HEK293 (cell line): Measurements from ENCODE around the gene CCDC142.

ENCODE experiments used
- BCL11B ChIP-seq: fragments of 450-650 bp; formaldehyde crosslinking; IDR thresholded peaks from 2 replicates; pipeline ENCODE4 v1.5.1; 2016; ENCODE audit warnings: low read depth, missing biosample characterization, missing genetic modification characterization
- FEZF1 ChIP-seq: fragments of 450-650 bp; formaldehyde crosslinking; IDR thresholded peaks from 2 replicates; pipeline ENCODE4 v1.5.1; 2016; ENCODE audit warnings: missing biosample characterization, missing genetic modification characterization
- IKZF3 ChIP-seq: fragments of 450-650 bp; IDR thresholded peaks from 2 replicates; pipeline ENCODE4 v1.5.0; 2018; ENCODE audit warnings: missing biosample characterization, mild to moderate bottlenecking, missing genetic modification characterization, moderate library complexity
- KLF1 ChIP-seq: fragments of 450-650 bp; formaldehyde crosslinking; IDR thresholded peaks from 2 replicates; pipeline ENCODE4 v1.5.1; 2016; ENCODE audit warnings: missing biosample characterization, missing genetic modification characterization
- KLF16 ChIP-seq: fragments of 450-650 bp; formaldehyde crosslinking; IDR thresholded peaks from 2 replicates; pipeline ENCODE4 v1.5.1; 2017; ENCODE audit warnings: missing biosample characterization, missing genetic modification characterization
- SALL2 ChIP-seq: fragments of 450-650 bp; formaldehyde crosslinking; IDR thresholded peaks from 2 replicates; pipeline ENCODE4 v1.5.0; 2017; ENCODE audit warnings: missing biosample characterization, mild to moderate bottlenecking, missing genetic modification characterization, borderline replicate concordance
- SP3 ChIP-seq: fragments of 450-650 bp; formaldehyde crosslinking; IDR thresholded peaks from 2 replicates; pipeline ENCODE4 v1.5.1; 2016; ENCODE audit warnings: missing biosample characterization, missing genetic modification characterization
- YY2 ChIP-seq: fragments of 450-650 bp; formaldehyde crosslinking; IDR thresholded peaks from 2 replicates; pipeline ENCODE4 v1.5.1; 2016; ENCODE audit warnings: missing biosample characterization, missing genetic modification characterization
- ZBTB20 ChIP-seq: fragments of 450-650 bp; formaldehyde crosslinking; IDR thresholded peaks from 2 replicates; pipeline ENCODE4 v1.5.1; 2016; ENCODE audit warnings: missing biosample characterization, missing genetic modification characterization
- ZFHX2 ChIP-seq: fragments of 450-650 bp; formaldehyde crosslinking; conservative IDR thresholded peaks from 2 replicates; pipeline ENCODE4 v1.5.1; 2016; ENCODE audit warnings: missing biosample characterization, missing genetic modification characterization
- ZFP41 ChIP-seq: fragments of 450-650 bp; formaldehyde crosslinking; IDR thresholded peaks from 2 replicates; pipeline ENCODE4 v1.5.1; 2016; ENCODE audit warnings: missing biosample characterization, missing genetic modification characterization, borderline replicate concordance
- ZFP69B ChIP-seq: fragments of 450-650 bp; formaldehyde crosslinking; IDR thresholded peaks from 2 replicates; pipeline ENCODE4 v1.5.1; 2016; ENCODE audit warnings: missing biosample characterization, missing genetic modification characterization
- ZNF112 ChIP-seq: fragments of 450-650 bp; formaldehyde crosslinking; IDR thresholded peaks from 2 replicates; pipeline ENCODE4 v1.5.0; 2017; ENCODE audit warnings: missing biosample characterization, missing genetic modification characterization
- ZNF146 ChIP-seq: fragments of 450-650 bp; formaldehyde crosslinking; IDR thresholded peaks from 2 replicates; pipeline ENCODE4 v1.5.1; 2016; ENCODE audit warnings: missing biosample characterization, missing genetic modification characterization
- ZNF16 ChIP-seq: fragments of 450-650 bp; formaldehyde crosslinking; IDR thresholded peaks from 2 replicates; pipeline ENCODE4 v1.5.1; 2016; ENCODE audit warnings: low read depth, missing biosample characterization, missing genetic modification characterization
- ZNF2 ChIP-seq: fragments of 450-650 bp; formaldehyde crosslinking; IDR thresholded peaks from 2 replicates; pipeline ENCODE4 v1.5.1; 2016; ENCODE audit warnings: missing biosample characterization, missing genetic modification characterization
- ZNF223 ChIP-seq: fragments of 450-650 bp; formaldehyde crosslinking; IDR thresholded peaks from 2 replicates; pipeline ENCODE4 v1.5.1; 2016; ENCODE audit warnings: missing biosample characterization, missing genetic modification characterization
- ZNF324 ChIP-seq: fragments of 450-650 bp; formaldehyde crosslinking; IDR thresholded peaks from 2 replicates; pipeline ENCODE4 v1.5.1; 2016; ENCODE audit warnings: missing biosample characterization, missing genetic modification characterization
- ZNF335 ChIP-seq: fragments of 450-650 bp; formaldehyde crosslinking; conservative IDR thresholded peaks from 2 replicates; pipeline ENCODE4 v1.5.1; 2016; ENCODE audit warnings: missing biosample characterization, missing genetic modification characterization
- ZNF366 ChIP-seq: fragments of 450-650 bp; formaldehyde crosslinking; conservative IDR thresholded peaks from 2 replicates; pipeline ENCODE4 v1.5.1; 2016; ENCODE audit warnings: missing biosample characterization, missing genetic modification characterization
- ZNF433 ChIP-seq: fragments of 450-650 bp; formaldehyde crosslinking; IDR thresholded peaks from 2 replicates; pipeline ENCODE4 v1.5.1; 2016; ENCODE audit warnings: missing biosample characterization, missing genetic modification characterization, low read depth
- ZNF501 ChIP-seq: fragments of 450-650 bp; formaldehyde crosslinking; IDR thresholded peaks from 2 replicates; pipeline ENCODE4 v1.5.1; 2016; ENCODE audit warnings: missing biosample characterization, missing genetic modification characterization
- ZNF561 ChIP-seq: fragments of 450-650 bp; IDR thresholded peaks from 2 replicates; pipeline ENCODE4 v1.5.1; 2018; ENCODE audit warnings: missing biosample characterization, missing genetic modification characterization, borderline replicate concordance
- ZNF596 ChIP-seq: fragments of 450-650 bp; IDR thresholded peaks from 2 replicates; pipeline ENCODE4 v1.5.0; 2018; ENCODE audit warnings: missing biosample characterization, mild to moderate bottlenecking, missing genetic modification characterization, moderate library complexity
- ZNF600 ChIP-seq: fragments of 450-650 bp; formaldehyde crosslinking; IDR thresholded peaks from 2 replicates; pipeline ENCODE4 v1.5.1; 2016; ENCODE audit warnings: missing biosample characterization, missing genetic modification characterization
- ZNF623 ChIP-seq: fragments of 450-650 bp; formaldehyde crosslinking; IDR thresholded peaks from 2 replicates; pipeline ENCODE4 v1.5.1; 2016; ENCODE audit warnings: missing biosample characterization, missing genetic modification characterization
- ZNF629 ChIP-seq: fragments of 450-650 bp; formaldehyde crosslinking; IDR thresholded peaks from 2 replicates; pipeline ENCODE4 v1.5.1; 2017; ENCODE audit warnings: missing biosample characterization, missing genetic modification characterization
- ZNF692 ChIP-seq: fragments of 450-650 bp; formaldehyde crosslinking; IDR thresholded peaks from 2 replicates; pipeline ENCODE4 v1.5.1; 2016; ENCODE audit warnings: missing biosample characterization, missing genetic modification characterization
- ZNF701 ChIP-seq: fragments of 450-650 bp; formaldehyde crosslinking; IDR thresholded peaks from 2 replicates; pipeline ENCODE4 v1.5.1; 2016; ENCODE audit warnings: missing biosample characterization, missing genetic modification characterization
- ZNF707 ChIP-seq: fragments of 450-650 bp; formaldehyde crosslinking; IDR thresholded peaks from 2 replicates; pipeline ENCODE4 v1.5.1; 2016; ENCODE audit warnings: missing biosample characterization, missing genetic modification characterization
- ZNF747 ChIP-seq: fragments of 450-650 bp; formaldehyde crosslinking; IDR thresholded peaks from 2 replicates; pipeline ENCODE4 v1.5.1; 2016; ENCODE audit warnings: missing biosample characterization, missing genetic modification characterization
- TF ChIP-seq, protein P1 (sequence below): fragments of 450-650 bp; formaldehyde crosslinking; IDR thresholded peaks from 2 replicates; pipeline ENCODE4 v1.5.1; 2017; ENCODE audit warnings: missing biosample characterization, missing genetic modification characterization
- TF ChIP-seq, protein P2 (sequence below): fragments of 450-650 bp; formaldehyde crosslinking; IDR thresholded peaks from 2 replicates; pipeline ENCODE4 v1.5.1; 2016; ENCODE audit warnings: missing biosample characterization, missing genetic modification characterization
- TF ChIP-seq, protein P3 (sequence below): fragments of 450-650 bp; formaldehyde crosslinking; IDR thresholded peaks from 2 replicates; pipeline ENCODE4 v1.5.1; 2016; ENCODE audit warnings: missing biosample characterization, missing genetic modification characterization

CCDC142 gene

DNA sequence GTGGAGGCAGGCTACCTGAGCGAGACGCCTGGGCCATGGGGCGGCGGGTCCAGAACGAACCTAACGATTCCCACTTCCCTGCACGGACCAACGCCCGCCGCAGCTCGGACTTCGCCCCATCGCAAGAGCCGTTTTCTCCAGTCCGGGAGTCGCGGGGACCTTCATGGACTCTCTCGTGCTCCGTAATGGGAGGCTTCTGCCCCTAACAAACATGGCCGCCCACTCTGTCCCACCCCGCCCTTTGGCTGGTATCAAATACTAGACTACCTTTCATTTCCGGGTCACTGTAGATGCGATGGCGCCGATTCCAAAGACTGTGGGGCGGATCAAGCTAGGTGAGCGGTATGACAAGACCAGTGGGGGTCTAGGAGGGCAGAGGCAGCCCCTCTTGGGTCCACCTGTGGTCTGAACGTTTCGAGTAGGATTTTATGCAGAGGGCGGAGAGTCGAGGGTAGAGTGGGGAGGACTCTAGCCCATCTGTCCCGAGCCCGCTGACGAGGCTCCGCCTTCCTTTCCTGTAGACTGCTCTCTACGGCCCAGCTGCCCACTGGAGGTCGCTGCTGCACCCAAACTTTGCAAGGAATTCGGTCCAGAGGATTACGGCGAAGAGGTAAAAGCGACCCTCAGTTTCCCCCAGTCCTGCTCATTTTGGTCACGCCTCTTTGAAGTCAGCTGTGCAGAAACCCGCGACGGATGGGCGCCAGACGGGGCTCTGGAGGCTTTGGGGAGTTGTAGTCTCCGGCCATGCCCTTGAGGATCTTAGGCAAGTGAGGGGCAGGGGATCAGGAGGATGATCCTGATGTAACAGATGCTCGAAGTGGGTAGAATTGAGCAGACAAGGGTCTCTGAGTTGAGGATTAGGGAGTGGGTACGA is at the start of gene CCDC142, which contains the start of gene TTC31 (continued):
- TF ChIP-seq ZNF223 (tag by site-specific recombination): no peak
- TF ChIP-seq ZNF629: peak; percentile 62; the same call in 1 of the 2 replicates
- TF ChIP-seq ZNF692 (tag by site-specific recombination): peak; percentile 40; the same call in 1 of the 2 replicates
- TF ChIP-seq FEZF1 (tag by site-specific recombination): no peak
- no peak for TF ChIP-seq ZNF16
- no peak for TF ChIP-seq ZNF596 (tag by site-specific recombination)
- no peak for TF ChIP-seq ZNF747 (tag by site-specific recombination)
- peak; percentile 9; the same call in 1 of the 2 replicates for TF ChIP-seq ZFP69B
- peak; percentile 67; the same call in 1 of the 2 replicates for TF ChIP-seq ZNF600 (tag by site-specific recombination)
- TF ChIP-seq ZFHX2: 0 out of 2 replicates have a peak, but pooled peaks have one; percentile 4
- peak; percentile 42 for TF ChIP-seq KLF1 (tag by site-specific recombination)
- peak; percentile 63 for TF ChIP-seq ZNF2 (tag by site-specific recombination)
- no peak for TF ChIP-seq ZNF701 (tag by site-specific recombination)
- 0 out of 2 replicates have a peak, but pooled peaks have one; percentile 35 for TF ChIP-seq IKZF3 (tag by site-specific recombination)
- TF ChIP-seq ZNF623 (tag by site-specific recombination): no peak
- TF ChIP-seq ZNF324 (tag by site-specific recombination): peak; percentile 22; the same call in 1 of the 2 replicates
- peak; percentile 82; the same call in 1 of the 2 replicates for TF ChIP-seq ZNF501 (tag by site-specific recombination)
- TF ChIP-seq, protein P1, sequence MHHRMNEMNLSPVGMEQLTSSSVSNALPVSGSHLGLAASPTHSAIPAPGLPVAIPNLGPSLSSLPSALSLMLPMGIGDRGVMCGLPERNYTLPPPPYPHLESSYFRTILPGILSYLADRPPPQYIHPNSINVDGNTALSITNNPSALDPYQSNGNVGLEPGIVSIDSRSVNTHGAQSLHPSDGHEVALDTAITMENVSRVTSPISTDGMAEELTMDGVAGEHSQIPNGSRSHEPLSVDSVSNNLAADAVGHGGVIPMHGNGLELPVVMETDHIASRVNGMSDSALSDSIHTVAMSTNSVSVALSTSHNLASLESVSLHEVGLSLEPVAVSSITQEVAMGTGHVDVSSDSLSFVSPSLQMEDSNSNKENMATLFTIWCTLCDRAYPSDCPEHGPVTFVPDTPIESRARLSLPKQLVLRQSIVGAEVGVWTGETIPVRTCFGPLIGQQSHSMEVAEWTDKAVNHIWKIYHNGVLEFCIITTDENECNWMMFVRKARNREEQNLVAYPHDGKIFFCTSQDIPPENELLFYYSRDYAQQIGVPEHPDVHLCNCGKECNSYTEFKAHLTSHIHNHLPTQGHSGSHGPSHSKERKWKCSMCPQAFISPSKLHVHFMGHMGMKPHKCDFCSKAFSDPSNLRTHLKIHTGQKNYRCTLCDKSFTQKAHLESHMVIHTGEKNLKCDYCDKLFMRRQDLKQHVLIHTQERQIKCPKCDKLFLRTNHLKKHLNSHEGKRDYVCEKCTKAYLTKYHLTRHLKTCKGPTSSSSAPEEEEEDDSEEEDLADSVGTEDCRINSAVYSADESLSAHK (tag by site-specific recombination): no peak
- TF ChIP-seq SALL2 (tag by site-specific recombination): no peak
- TF ChIP-seq, protein P2, sequence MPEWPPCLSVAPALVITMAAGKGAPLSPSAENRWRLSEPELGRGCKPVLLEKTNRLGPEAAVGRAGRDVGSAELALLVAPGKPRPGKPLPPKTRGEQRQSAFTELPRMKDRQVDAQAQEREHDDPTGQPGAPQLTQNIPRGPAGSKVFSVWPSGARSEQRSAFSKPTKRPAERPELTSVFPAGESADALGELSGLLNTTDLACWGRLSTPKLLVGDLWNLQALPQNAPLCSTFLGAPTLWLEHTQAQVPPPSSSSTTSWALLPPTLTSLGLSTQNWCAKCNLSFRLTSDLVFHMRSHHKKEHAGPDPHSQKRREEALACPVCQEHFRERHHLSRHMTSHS (tag by site-specific recombination): no peak
- no peak for TF ChIP-seq ZNF366 (tag by site-specific recombination)
- peak; percentile 64; the same call in 1 of the 2 replicates for TF ChIP-seq ZBTB20 (tag by site-specific recombination)
- 0 out of 2 replicates have a peak, but pooled peaks have one; percentile 28 for TF ChIP-seq KLF16 (tag by site-specific recombination)
- TF ChIP-seq ZNF146: no peak
- TF ChIP-seq ZNF335 (tag by site-specific recombination): peak; percentile 92
- TF ChIP-seq SP3 (tag by site-specific recombination): peak; percentile 95
- no peak for TF ChIP-seq ZNF707 (tag by site-specific recombination)
- TF ChIP-seq BCL11B: no peak
- TF ChIP-seq ZNF433 (tag by site-specific recombination): no peak
- no peak; the same call in none of the 2 replicates for TF ChIP-seq ZNF561 (tag by site-specific recombination)
- TF ChIP-seq, protein P3, sequence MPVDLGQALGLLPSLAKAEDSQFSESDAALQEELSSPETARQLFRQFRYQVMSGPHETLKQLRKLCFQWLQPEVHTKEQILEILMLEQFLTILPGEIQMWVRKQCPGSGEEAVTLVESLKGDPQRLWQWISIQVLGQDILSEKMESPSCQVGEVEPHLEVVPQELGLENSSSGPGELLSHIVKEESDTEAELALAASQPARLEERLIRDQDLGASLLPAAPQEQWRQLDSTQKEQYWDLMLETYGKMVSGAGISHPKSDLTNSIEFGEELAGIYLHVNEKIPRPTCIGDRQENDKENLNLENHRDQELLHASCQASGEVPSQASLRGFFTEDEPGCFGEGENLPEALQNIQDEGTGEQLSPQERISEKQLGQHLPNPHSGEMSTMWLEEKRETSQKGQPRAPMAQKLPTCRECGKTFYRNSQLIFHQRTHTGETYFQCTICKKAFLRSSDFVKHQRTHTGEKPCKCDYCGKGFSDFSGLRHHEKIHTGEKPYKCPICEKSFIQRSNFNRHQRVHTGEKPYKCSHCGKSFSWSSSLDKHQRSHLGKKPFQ (tag by site-specific recombination): no peak
- peak; percentile 86 for TF ChIP-seq YY2 (tag by site-specific recombination)
- no peak for TF ChIP-seq ZFP41 (tag by site-specific recombination)
- TF ChIP-seq ZNF112 (tag by site-specific recombination): no peak
